ENCODE measurements around the gene CPTP.

Gene CPTP

DNA sequence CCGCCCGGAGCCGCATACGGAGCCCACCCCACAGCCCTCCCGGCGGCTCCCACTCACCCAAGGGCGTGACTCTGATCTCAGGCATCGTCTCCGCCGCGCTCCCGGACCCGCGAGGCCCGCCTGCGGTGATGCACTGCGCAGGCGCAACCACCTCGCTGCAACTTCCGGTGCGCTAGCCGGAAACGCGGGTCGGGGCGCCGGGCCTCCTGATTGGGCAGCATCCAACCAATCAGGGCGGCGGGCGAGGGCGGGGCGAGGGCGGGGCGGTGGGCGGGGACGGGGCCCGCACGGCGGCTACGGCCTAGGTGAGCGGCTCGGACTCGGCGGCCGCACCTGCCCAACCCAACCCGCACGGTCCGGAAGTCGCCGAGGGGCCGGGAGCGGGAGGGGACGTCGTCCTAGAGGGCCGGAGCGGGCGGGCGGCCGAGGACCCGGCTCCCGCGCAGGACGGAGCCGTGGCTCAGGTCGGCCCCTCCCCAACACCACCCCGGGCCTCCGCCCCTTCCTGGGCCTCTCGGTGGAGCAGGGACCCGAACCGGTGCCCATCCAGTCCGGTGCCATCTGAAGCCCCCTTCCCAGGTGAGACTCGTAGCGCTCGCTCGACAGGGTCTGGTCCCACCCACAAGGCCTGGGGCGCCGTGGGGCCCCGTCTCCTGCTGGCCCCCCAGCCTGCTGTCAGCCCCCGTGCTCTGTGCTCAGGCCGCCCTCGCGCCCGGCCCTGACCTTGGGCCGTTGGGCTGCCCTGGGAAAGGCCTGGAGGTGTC, at the start of gene CPTP, which contains the start of gene INTS11:
Gene CPTP (plus strand): TSS at position 279 of the 764 bp plus-strand sequence. CDS start 2,109 bp downstream, outside the sequence.
Gene INTS11 (minus strand): TSS at position 137 of the 764 bp plus-strand sequence. CDS start 52 bp downstream, at position 85.
- DNase-seq: peak; percentile 50

- no peak for DNase-seq
These were observed 49.6 kb upstream of the CPTP start for GRCh38 chr1:1274931-1275431.

DNA sequence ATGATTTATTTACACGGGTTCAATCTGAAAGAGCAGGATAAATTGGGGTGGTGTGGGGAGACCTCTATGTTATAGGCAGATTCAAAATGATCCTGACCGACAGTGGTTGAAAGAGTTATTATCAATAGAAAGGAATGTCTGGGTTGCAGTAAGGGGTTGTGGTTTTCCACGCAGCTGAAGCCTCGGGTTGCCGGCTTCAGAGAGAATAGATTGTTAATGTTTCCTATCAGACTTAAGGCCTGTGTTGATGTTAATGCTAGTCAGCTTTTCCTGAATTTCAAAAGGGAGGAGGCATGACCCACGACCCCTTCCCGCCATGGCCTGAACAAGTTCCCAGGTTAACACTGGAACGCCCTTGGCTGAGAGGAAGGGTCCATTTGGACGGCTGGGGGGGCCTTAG, 48.8 kb upstream of the CPTP start:
- DNase-seq: no peak

- DNase-seq: no peak
These were observed 46.0 kb upstream of the CPTP start for GRCh38 chr1:1278620-1279019.

DNA sequence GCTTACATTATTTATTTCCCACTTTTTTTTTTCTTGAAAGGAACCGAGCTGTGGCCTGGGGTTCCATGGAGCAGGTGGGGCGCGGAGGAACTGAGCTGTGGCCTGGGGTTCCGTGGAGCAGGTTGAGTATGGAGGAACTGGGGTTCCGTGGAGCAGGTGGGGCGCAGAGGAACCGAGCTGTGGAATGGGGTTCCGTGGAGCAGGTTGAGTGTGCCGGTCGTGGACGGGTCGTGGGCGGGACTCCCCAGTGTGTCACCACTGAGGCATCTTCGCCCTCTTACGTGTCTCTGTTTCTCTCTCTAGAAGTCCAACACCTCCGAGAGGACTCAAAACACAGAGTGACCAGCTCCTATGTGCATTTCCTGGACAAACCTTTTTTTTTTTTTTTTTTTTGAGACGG, 45.6 kb upstream of the CPTP start:
- no peak for DNase-seq

- DNase-seq: no peak
These were observed 43.7 kb upstream of the CPTP start for GRCh38 chr1:1280782-1281481.

DNA sequence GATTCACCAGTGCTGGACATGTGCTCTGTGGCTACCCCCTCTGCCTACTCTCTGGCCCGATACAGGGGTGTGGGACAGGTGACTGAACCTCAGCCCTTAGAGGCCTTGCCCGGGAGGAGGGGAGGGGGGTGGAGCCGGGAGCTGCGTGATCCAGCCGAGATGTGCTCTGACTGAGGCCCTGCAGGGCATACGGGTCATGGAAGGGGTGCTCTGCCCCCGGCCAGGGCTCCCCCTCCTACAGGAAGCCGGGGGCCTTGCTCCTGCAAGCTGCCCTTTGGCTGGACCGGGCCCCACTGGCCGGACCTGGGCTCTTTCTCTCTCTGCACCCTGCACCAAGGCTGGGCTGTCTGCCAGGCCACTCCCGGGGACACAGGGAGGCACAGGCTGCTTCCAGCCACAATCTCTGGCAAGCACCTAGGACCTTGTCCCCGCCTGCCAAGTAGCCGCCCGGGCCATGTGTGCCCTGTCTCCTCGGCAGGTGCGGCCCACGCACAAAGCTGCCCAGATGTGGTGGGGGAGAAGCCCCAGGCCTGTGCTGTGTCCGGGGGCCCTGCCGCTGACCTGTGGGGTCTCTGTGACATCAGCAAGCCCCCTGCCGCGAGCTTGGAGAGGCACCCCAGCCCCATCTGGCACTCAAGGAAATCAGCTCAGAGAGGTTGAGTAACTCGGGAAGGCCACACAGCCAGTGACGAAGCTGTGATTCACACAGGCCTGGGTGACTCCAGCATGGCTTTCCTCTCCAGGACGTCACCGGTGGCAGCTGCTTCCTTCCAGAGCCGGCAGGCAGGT, 42.9 kb upstream of the CPTP start:
- DNase-seq: no peak

DNA sequence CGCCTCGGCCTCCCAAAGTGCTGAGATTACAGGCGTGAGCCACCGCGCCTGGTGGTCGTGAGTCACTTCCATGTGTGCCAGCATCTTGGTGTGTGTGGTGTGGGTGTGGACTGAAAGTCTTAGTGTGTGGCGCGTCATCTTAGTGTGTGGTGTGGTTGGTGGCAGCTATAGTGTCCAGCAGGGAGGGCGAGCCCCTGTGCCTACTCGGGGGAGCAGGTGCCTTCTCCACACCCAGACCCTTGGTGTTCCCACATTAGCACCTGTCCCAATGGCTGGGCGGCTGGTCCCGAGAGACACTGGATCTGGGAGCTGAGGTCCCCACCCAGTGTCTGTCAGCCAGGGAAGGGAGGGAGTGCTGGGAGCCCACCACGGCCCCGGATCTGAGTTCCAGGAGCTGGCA, 41.6 kb upstream of the CPTP start:
- DNase-seq: no peak

DNA sequence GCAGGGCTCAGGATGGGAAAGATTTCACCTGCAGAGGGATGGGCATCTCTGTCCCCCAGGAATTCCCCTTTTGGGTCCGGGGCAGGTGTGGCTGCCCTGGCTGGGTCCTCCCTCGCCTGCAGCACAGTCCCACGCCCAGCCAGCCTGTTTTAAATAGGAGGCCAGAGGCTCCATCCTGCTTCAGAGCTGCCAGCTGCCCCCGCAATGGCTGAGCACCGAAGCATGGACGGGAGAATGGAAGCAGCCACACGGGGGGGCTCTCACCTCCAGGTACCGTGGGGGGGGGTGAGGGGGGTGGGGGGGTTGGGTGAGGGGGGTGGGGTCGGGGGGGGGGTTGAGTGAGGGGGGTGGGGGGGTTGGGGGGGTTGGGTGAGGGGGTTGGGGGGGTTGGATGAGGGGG, 40.8 kb upstream of the CPTP start:
- no peak for DNase-seq

- no peak for DNase-seq
These were observed 40.1 kb upstream of the CPTP start for GRCh38 chr1:1284221-1285101.

GRCh38 chr1:1285102-1285571, 39.5 kb upstream of the CPTP start:
- no peak for DNase-seq

- DNase-seq: no peak
These were observed 38.8 kb upstream of the CPTP start for GRCh38 chr1:1285611-1286311.

DNA sequence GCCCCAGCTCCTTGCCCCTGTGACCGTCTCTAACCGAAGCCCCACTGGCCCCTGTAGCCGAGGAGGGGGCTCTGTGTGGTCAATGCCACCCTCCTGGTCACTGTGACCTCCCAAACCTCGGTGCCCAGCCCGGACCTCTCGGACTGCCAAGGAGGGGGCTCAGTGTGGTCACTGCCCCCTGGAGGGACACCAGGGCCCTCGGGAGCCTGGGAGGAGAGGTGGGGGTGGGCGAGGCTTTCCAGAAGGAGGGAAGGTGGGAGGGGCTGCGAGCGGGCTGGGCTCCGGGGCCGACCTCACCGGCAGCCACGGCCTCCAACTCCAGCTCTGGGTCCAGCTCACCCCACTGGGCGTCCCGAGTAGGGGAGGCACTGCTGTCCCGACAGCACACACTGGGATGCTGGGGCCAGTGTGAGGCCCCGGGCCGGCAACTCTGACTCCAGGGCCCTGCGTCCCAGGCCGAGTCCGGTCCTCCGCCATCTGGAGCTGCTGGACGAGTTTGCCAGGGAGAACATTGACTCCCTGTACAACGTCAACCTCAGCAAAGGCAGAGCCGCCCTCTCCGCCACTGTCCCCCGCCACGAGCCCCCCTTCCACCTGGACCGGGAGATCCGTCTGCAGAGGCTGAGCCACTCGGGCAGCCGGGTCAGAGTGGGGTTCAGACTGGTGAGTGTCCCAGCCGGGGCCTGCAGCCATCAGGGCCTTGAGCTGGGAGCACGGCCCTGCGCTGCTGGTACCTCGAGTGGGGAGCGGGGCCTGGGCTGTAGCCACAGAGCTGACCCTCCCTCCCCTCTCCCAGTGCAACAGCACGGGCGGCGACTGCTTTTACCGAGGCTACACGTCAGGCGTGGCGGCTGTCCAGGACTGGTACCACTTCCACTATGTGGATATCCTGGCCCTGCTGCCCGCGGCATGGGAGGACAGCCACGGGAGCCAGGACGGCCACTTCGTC, 38.0 kb upstream of the CPTP start:
- no peak for DNase-seq

- no peak for DNase-seq
These were observed 37.1 kb upstream of the CPTP start for GRCh38 chr1:1287288-1288110.

GRCh38 chr1:1290238-1290731, 34.3 kb upstream of the CPTP start:
- peak; percentile 7 for DNase-seq

- DNase-seq: peak; percentile 17
These were observed 33.5 kb upstream of the CPTP start for GRCh38 chr1:1291023-1291528.

DNA sequence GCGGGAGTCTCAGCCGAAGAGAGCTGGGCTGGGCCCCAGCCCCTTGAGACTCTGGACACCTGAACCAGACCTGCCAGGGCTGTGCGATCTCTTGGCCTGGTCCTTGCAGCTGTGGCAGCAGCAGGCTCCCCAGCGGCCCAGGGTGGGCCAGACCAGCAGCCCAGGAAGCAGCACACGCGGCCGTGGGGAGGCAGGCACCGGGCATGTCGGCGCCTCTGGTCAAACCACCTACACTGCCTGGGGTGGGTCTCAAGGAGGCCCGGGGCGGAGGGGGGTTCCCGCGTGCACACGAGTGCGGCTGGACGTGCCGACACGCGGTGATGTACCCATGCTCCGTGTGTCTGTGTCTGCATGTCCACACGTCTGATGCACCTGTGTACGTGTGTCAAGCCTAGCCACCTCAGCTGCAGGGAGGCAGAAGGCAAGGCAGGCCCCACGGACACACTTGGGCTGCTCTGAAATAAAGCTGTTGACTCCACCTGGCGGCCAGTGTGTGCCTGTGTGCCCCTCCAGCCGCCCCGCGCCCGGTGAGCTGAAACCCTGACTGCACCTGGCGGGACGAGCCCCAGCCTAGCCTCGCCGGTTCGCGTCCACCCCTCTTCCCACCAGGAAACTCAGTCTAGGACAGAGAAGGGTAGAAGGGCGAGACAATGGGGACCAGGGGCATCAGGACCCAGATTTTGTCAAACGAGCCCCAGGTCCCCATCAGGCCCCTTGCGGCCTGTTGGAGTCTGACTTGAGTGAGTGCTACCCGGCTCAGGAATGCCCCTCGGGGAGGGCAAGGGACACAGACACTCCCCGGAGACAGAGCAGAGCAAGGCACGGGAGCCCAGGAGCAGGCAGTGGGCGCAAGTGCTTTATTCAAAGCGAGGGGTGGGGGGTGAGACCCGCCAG, 32.8 kb upstream of the CPTP start:
- DNase-seq: peak; percentile 52

GRCh38 chr1:1292442-1292779, 32.2 kb upstream of the CPTP start:
- no peak for DNase-seq
